GM10266 (cell line): ENCODE results near the gene HOXA1.

Source experiments
- DNase-seq: peaks from one replicate; pipeline ENCODE4 v3.0.0; 2012; ENCODE audit errors: extremely low spot score
- CTCF ChIP-seq: IDR thresholded peaks from 2 replicates; pipeline ENCODE4 v1.5.1; 2012; ENCODE audit warnings: mild to moderate bottlenecking, low read depth; ENCODE audit not compliant: control insufficient read depth, insufficient read depth; ENCODE audit errors: missing control alignments

The HOXA1 gene

GRCh38 chr7:27098578-27099451 is 3.0 kb upstream of the HOXA1 start:
- TF ChIP-seq CTCF = no peak

GRCh38 chr7:27097686-27098577 is 2.1 kb upstream of the HOXA1 start:
- no peak for DNase-seq
- no peak for TF ChIP-seq CTCF

More at GRCh38 chr7:27098578-27099451, 3.0 kb upstream of the HOXA1 start:
- DNase-seq = no peak

GRCh38 chr7:27096768-27097514 is 1.1 kb upstream of the HOXA1 start:
- no peak for TF ChIP-seq CTCF
- DNase-seq = no peak

GRCh38 chr7:27095050-27095896 is 527 bp downstream of the HOXA1 start:
- no peak for TF ChIP-seq CTCF
- DNase-seq = no peak

DNA sequence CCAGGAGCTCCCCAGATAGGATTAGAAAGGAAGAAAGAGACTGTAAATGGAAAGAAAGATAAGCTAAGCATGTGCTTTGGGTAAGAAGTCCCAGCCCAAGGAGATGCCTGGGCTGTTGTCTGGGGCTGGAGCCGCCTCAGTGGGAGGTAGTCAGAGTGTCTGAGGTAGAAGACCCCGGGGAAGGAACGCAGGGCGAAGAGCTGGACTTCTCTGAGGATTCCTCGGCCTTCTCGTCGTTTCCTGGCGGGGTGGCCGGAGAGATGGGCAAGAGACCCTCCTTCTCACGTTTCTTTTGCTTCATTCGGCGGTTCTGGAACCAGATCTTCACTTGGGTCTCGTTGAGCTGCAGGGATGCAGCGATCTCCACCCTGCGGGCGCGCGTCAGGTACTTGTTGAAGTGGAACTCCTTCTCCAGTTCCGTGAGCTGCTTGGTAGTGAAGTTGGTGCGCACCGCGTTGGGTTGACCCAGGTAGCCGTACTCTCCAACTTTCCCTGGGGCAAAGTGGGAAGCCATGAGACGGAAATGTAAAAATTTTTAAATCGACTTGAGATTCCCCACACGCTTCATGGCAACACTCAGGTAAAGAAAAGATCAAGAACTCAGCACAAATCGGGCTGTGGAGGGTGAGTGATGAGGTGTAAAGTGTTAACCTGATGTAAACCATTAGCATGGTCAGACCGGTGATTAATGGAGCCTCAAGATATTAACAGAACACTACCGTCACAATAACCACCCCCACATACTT is 1.3 kb downstream of the HOXA1 start:
- no peak for TF ChIP-seq CTCF

More for the DNA sequence above, 1.3 kb downstream of the HOXA1 start:
- DNase-seq = no peak
